HepG2 (cell line): ENCODE measurements around the gene ZNF277. TPM values are rescaled to one million over a fixed set of nuclear protein-coding genes. Genes with fewer than 3 reads are reported as not detected.

Experiments
- ATAC-seq: fragments of 200-7000 bp; cut with Tn5 transposase; 3 replicates; pipeline ENCODE4 v1.9.1; 2020; ENCODE audit warnings: mild to moderate bottlenecking, moderate library complexity
- BruUV-seq: library from RNA; stranded (reverse); fragments of 400-500 nt; replicated peaks from 2 replicates; lab custom pipeline; 2021; lab: Mats Ljungman, UMichigan
- CTCF ChIA-PET: fragments of 300-600 bp; formaldehyde crosslinking; extraction: SDS; loops from one replicate; lab custom pipeline; 2021; ENCODE audit warnings: low total read pairs, inconsistent platforms, low intra/inter-chr PET ratio; lab: Yijun Ruan, JAX
- POLR2A ChIA-PET: fragments of 350-600 bp; sonication (Branson Sonifier 250); formaldehyde crosslinking; loops from one replicate; lab custom pipeline; 2020; ENCODE audit warnings: antibody characterized with exemption, inconsistent platforms; lab: Yijun Ruan, JAX
- DNase-seq: peaks from one replicate; pipeline ENCODE4 v3.0.0-alpha.2; 2015; ENCODE audit warnings: low spot score
- FAIRE-seq: peaks from 3 replicates; lab custom pipeline; 2011; peaks lifted over from hg19 to GRCh38; lab: Jason Lieb, UNC
- H2AFZ ChIP-seq: one replicate; pipeline ENCODE4 v1.6.1; 2011; ENCODE audit warnings: low read length, inconsistent platforms
- H3K27ac ChIP-seq: fragments of 300-600 bp; 3 replicates; pipeline ENCODE4 v1.8.0; 2011; ENCODE audit warnings: mixed run types, mild to moderate bottlenecking, mixed read lengths, low read length, inconsistent platforms; ENCODE audit not compliant: insufficient read depth; ENCODE audit errors: extremely low read length
- H3K27me3 ChIP-seq, 2 experiments: fragments of 200-600 bp in 1 of 2; 2 replicates in 1 of 2; 3 replicates in 1 of 2; pipeline versions ENCODE4 v1.6.0 to v1.8.0; 2011; ENCODE audit warnings: low read length in 2 of 2, mild to moderate bottlenecking in 2 of 2, moderate library complexity in 2 of 2, inconsistent platforms in 1 of 2; ENCODE audit not compliant: insufficient read depth in 2 of 2, control insufficient read depth in 1 of 2
- H3K36me3 ChIP-seq, 2 experiments: fragments of 200-600 bp in 1 of 2; replicated peaks in 1 of 2; 2 replicates in 1 of 2; 3 replicates in 1 of 2; pipeline versions ENCODE4 v1.5.1 to v1.8.0; 2011; ENCODE audit warnings: low read length in 2 of 2, inconsistent platforms in 1 of 2; ENCODE audit not compliant: insufficient read depth in 2 of 2, control insufficient read depth in 1 of 2
- H3K4me1 ChIP-seq: 2 replicates; pipeline ENCODE4 v1.5.1; 2012; ENCODE audit warnings: low read length, inconsistent platforms; ENCODE audit not compliant: insufficient read depth
- H3K4me2 ChIP-seq: 2 replicates; pipeline ENCODE4 v1.6.0; 2011; ENCODE audit warnings: low read depth, low read length, inconsistent platforms
- H3K4me3 ChIP-seq, 3 experiments: fragments of 200-600 bp in 1 of 3; sonication (generic), shearing (Covaris generic) in 1 of 3; replicated peaks in 1 of 3; 2 replicates each; pipeline ENCODE4 v1.5.1; 2011 to 2016; ENCODE audit warnings: low read length in 3 of 3, inconsistent platforms in 2 of 3, low read depth in 2 of 3, mild to moderate bottlenecking in 2 of 3, control low read depth in 1 of 3, mixed read lengths in 1 of 3; ENCODE audit not compliant: insufficient read depth in 1 of 3
- H3K79me2 ChIP-seq: one replicate; pipeline ENCODE4 v1.6.1; 2011; ENCODE audit warnings: low read length, inconsistent platforms; ENCODE audit not compliant: insufficient read depth
- H3K9ac ChIP-seq: 2 replicates; pipeline ENCODE4 v1.6.0; 2011; ENCODE audit warnings: mild to moderate bottlenecking, low read depth, low read length, inconsistent platforms; ENCODE audit not compliant: insufficient read depth
- H3K9me3 ChIP-seq: 2 replicates; pipeline ENCODE4 v1.5.1; 2012; ENCODE audit warnings: mild to moderate bottlenecking, low read length
- H4K20me1 ChIP-seq: 2 replicates; pipeline ENCODE4 v1.6.0; 2011; ENCODE audit warnings: inconsistent platforms, mild to moderate bottlenecking, low read length, moderate library complexity; ENCODE audit not compliant: insufficient read depth
- MXD4 ChIP-seq: IDR thresholded peaks from 2 replicates; pipeline ENCODE4 v1.6.1; 2016; ENCODE audit warnings: mild to moderate bottlenecking, missing biosample characterization, missing genetic modification reagents
- NR3C1 ChIP-seq: sonication (generic); formaldehyde crosslinking; IDR thresholded peaks from 2 replicates; pipeline ENCODE4 v1.4.0; 2020; ENCODE audit warnings: missing genetic modification reagents
- ZMYM3 ChIP-seq: sonication (generic); formaldehyde crosslinking; IDR thresholded peaks from 2 replicates; pipeline ENCODE4 v1.5.1; 2020; ENCODE audit warnings: mild to moderate bottlenecking, missing genetic modification reagents
- ZNF138 ChIP-seq: sonication (generic); formaldehyde crosslinking; IDR thresholded peaks from 2 replicates; pipeline ENCODE4 v1.5.0; 2020; ENCODE audit warnings: mild to moderate bottlenecking, low read depth, missing genetic modification reagents
- ZNF713 ChIP-seq: sonication (generic); formaldehyde crosslinking; IDR thresholded peaks from 2 replicates; pipeline ENCODE4 v1.4.0; 2020; ENCODE audit warnings: mild to moderate bottlenecking, missing genetic modification reagents
- ZNF790 ChIP-seq: sonication (generic); formaldehyde crosslinking; IDR thresholded peaks from 2 replicates; pipeline ENCODE4 v1.8.0; 2022; ENCODE audit warnings: missing genetic modification reagents, mild to moderate bottlenecking, borderline replicate concordance
- WGBS: methylation state at CpG from one replicate; pipeline ENCODE4 v1.1.6; 2017; ENCODE audit warnings: low lambda C conversion rate; 5-methylcytosine and 5-hydroxymethylcytosine counted together
- in situ Hi-C: cut with HindIII; loops from 2 replicates; pipeline ENCODE4 v1.10.0; 2017; ENCODE audit warnings: low pct_unique_long_range_greater_than_20kb; ENCODE audit not compliant: extremely low pct_ligation_motif_present
- intact Hi-C: fragments of 100-400 bp; cut with micrococcal nuclease; formaldehyde crosslinking; loops from one replicate; pipeline ENCODE4 v1.10.0; 2022; ENCODE audit not compliant: unreplicated experiment
- polyA plus RNA-seq, 8 experiments: library from polyadenylated mRNA; depleted of rRNA in 3 of 8; stranded (reverse) in 7 of 8; unstranded in 1 of 8; fragments of >200 nt; fragmentation: Illumina TruSeq in 4 of 8; extraction: Trizol in 4 of 8; gene quantifications; 2 replicates each; pipeline versions ENCODE4 v1.2.1 to v1.2.3, GENCODE V29; 2011 to 2016; ENCODE audit warnings: low read depth in 4 of 8, missing spikeins in 1 of 8, mixed read lengths in 1 of 8; ENCODE audit not compliant: insufficient read depth in 1 of 8
- total RNA-seq, 5 experiments: library from RNA; depleted of rRNA; stranded (reverse); fragments of >200 nt; fragmentation: Illumina TruSeq; extraction: Trizol; gene quantifications; 2 replicates each; pipeline ENCODE4 v1.2.3, GENCODE V29; 2016; ENCODE audit warnings: low read depth in 1 of 5
- TF ChIP-seq, protein P1 (sequence below): sonication (generic); formaldehyde crosslinking; IDR thresholded peaks from 2 replicates; pipeline ENCODE4 v1.4.0; 2020; ENCODE audit warnings: missing genetic modification reagents, borderline replicate concordance
- TF ChIP-seq, protein P2 (sequence below): sonication (generic); formaldehyde crosslinking; IDR thresholded peaks from 2 replicates; pipeline ENCODE4 v1.8.0; 2022; ENCODE audit warnings: mild to moderate bottlenecking, missing genetic modification reagents, moderate library complexity
- TF ChIP-seq, protein P3 (sequence below): sonication (generic); formaldehyde crosslinking; IDR thresholded peaks from 2 replicates; pipeline ENCODE4 v1.9.0; 2021; ENCODE audit warnings: mild to moderate bottlenecking, missing genetic modification reagents

ZNF277 gene
- total and polyA plus RNA-seq, 2 of the 13 experiments (the other 11 are each of a cell fraction or from before 2014, with no cell fraction given) = 29.1 to 30.1 TPM

DNA sequence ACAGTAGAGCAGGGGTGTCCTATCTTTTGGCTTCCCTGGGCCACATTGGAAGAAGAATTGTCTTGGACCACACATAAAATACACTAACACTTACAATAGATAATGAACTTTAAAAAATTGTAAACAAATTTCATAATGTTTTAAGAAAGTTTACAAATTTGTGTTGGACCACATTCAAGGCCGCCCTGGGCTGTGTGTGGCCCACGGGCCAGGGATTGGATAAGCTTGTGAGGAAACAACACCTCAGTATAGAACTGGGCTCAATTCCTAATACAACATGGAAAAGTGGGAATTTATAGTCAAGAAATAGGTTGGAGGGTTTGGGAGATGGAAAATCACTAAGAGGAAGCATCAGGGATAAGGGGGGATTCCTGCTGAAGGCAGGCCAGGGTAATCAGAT is 17.7 kb downstream of the ZNF277 start (continued):
- TF ChIP-seq, protein P1, sequence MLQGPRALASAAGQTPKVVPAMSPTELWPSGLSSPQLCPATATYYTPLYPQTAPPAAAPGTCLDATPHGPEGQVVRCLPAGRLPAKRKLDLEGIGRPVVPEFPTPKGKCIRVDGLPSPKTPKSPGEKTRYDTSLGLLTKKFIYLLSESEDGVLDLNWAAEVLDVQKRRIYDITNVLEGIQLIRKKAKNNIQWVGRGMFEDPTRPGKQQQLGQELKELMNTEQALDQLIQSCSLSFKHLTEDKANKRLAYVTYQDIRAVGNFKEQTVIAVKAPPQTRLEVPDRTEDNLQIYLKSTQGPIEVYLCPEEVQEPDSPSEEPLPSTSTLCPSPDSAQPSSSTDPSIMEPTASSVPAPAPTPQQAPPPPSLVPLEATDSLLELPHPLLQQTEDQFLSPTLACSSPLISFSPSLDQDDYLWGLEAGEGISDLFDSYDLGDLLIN = no peak
- TF ChIP-seq MXD4 (CRISPR knock-in tag) = no peak

DNA sequence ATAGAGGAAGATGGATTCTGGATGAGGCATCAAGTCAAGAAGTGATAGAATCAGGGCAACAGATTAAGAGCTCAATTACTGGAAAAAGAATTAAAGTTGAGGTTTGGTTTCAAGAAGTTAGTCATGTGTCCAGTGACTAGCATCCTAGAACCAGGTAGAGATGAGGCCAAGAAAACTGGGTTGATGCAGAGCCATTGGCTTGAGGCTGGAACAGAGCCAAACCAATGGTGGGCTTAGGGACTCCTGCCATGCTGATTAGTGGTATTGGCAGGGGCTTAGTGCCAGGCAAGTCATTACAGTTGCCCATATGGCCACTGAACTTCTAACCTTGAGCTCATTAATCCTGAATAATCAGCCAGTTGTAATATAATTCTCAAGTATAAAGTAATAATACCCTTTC is 18.5 kb downstream of the ZNF277 start:
- Histone ChIP-seq H4K20me1 (no peaks in the 10 kb centered on the region), H3K9me3 (no peaks in the 10 kb centered on the region), H3K79me2 (peaks cover 53% of the 10 kb centered on the region), H3K9ac (no peak overlapping the region), H3K36me3 (no peaks in the 10 kb centered on the region), H3K4me2 (no peak overlapping the region), H2AFZ (no peak overlapping the region), H3K27ac (no peak overlapping the region), H3K4me1 (peaks cover 33% of the 10 kb centered on the region), H3K27me3 (no peaks in the 10 kb centered on the region), H3K4me3 (no peak overlapping the region)
- no TSS peak for BruUV-seq
- ChIA-PET POLR2A (no interaction called here), CTCF (no interaction called here)
- ATAC-seq (no peak), FAIRE-seq (no peak), DNase-seq (no peak)
- intact Hi-C loops = no loop called here
- TF ChIP-seq, protein P2, sequence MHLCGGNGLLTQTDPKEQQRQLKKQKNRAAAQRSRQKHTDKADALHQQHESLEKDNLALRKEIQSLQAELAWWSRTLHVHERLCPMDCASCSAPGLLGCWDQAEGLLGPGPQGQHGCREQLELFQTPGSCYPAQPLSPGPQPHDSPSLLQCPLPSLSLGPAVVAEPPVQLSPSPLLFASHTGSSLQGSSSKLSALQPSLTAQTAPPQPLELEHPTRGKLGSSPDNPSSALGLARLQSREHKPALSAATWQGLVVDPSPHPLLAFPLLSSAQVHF (CRISPR knock-in tag) = no peak
- TF ChIP-seq ZNF138 = no peak
- in situ Hi-C loops = no loop called here

DNA sequence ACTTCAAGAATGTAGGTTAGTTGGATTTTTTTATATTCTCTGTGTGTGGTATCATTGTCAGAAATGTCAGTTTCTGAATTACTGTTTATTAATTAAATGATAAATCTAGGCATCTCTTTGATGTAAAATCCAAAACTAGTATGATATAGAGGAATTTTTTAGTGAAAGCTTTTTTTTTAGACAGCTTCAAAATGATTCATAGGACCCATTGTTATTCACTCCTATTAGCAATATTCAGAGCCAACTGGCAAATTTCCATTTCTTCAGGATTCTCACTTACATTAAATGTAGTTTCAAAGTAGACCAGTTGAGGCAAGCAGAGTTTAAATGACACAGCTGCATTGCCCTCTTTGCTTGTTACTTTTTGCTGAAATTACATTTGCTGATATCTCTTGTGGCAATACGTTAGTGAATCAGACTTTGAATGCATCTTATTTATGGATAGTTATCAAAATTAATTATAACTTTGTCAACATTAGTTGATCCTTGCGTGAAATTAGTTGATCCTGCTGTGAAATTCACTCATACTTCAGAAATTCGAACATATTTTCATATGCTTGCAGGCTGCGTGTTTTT is 20.3 kb downstream of the ZNF277 start:
- no peak for FAIRE-seq
- TF ChIP-seq, protein P3, sequence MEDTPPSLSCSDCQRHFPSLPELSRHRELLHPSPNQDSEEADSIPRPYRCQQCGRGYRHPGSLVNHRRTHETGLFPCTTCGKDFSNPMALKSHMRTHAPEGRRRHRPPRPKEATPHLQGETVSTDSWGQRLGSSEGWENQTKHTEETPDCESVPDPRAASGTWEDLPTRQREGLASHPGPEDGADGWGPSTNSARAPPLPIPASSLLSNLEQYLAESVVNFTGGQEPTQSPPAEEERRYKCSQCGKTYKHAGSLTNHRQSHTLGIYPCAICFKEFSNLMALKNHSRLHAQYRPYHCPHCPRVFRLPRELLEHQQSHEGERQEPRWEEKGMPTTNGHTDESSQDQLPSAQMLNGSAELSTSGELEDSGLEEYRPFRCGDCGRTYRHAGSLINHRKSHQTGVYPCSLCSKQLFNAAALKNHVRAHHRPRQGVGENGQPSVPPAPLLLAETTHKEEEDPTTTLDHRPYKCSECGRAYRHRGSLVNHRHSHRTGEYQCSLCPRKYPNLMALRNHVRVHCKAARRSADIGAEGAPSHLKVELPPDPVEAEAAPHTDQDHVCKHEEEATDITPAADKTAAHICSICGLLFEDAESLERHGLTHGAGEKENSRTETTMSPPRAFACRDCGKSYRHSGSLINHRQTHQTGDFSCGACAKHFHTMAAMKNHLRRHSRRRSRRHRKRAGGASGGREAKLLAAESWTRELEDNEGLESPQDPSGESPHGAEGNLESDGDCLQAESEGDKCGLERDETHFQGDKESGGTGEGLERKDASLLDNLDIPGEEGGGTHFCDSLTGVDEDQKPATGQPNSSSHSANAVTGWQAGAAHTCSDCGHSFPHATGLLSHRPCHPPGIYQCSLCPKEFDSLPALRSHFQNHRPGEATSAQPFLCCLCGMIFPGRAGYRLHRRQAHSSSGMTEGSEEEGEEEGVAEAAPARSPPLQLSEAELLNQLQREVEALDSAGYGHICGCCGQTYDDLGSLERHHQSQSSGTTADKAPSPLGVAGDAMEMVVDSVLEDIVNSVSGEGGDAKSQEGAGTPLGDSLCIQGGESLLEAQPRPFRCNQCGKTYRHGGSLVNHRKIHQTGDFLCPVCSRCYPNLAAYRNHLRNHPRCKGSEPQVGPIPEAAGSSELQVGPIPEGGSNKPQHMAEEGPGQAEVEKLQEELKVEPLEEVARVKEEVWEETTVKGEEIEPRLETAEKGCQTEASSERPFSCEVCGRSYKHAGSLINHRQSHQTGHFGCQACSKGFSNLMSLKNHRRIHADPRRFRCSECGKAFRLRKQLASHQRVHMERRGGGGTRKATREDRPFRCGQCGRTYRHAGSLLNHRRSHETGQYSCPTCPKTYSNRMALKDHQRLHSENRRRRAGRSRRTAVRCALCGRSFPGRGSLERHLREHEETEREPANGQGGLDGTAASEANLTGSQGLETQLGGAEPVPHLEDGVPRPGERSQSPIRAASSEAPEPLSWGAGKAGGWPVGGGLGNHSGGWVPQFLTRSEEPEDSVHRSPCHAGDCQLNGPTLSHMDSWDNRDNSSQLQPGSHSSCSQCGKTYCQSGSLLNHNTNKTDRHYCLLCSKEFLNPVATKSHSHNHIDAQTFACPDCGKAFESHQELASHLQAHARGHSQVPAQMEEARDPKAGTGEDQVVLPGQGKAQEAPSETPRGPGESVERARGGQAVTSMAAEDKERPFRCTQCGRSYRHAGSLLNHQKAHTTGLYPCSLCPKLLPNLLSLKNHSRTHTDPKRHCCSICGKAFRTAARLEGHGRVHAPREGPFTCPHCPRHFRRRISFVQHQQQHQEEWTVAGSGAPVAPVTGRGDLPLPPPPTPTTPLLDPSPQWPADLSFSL (CRISPR knock-in tag) = no peak
- TF ChIP-seq NR3C1 (CRISPR knock-in tag) (no peak), ZNF790 (no peak), ZMYM3 (CRISPR knock-in tag) (no peak), ZNF713 (CRISPR knock-in tag) (no peak)
- WGBS = 96% methylated on average over 4 of the region's 4 CpGs
- intact Hi-C loops = no loop called here
- ATAC-seq = no peak
- H3K9me3 ChIP-seq = no peaks in the 10 kb centered on the region
- H3K4me1 ChIP-seq = peaks cover 33% of the 10 kb centered on the region
- H3K9ac ChIP-seq = no peak overlapping the region
- BruUV-seq = no TSS peak
- no peaks in the 10 kb centered on the region for H3K36me3 ChIP-seq
- ChIA-PET POLR2A (no interaction called here), CTCF (no interaction called here)
- no peaks in the 10 kb centered on the region for H3K27me3 ChIP-seq
- H3K27ac ChIP-seq = no peak overlapping the region
- no peak for DNase-seq
- H3K79me2 ChIP-seq = peaks cover 43% of the 10 kb centered on the region
- H4K20me1 ChIP-seq = no peaks in the 10 kb centered on the region
- H3K4me2 ChIP-seq = no peak overlapping the region
- in situ Hi-C loops = no loop called here
- H2AFZ ChIP-seq = no peak overlapping the region
- no peak overlapping the region for H3K4me3 ChIP-seq
